ENCODE measurements around the gene CACNG3. TPM values are rescaled to one million over a fixed set of nuclear protein-coding genes. Genes with fewer than 3 reads are reported as not detected.

The CACNG3 gene
- total RNA-seq, 1 donor from 2014 or later: not detected

GRCh38 chr16:24275413-24275812 is 19.3 kb downstream of the CACNG3 start:
- Histone ChIP-seq H3K4me1 (no peaks in the 10 kb centered on the region), H3K4me3 (no peak overlapping the region), H3K9me3 (no peaks in the 10 kb centered on the region), H3K27me3 (no peaks in the 10 kb centered on the region), H3K27ac (no peak overlapping the region), H3K36me3 (no peaks in the 10 kb centered on the region)
- TF ChIP-seq, protein P1, sequence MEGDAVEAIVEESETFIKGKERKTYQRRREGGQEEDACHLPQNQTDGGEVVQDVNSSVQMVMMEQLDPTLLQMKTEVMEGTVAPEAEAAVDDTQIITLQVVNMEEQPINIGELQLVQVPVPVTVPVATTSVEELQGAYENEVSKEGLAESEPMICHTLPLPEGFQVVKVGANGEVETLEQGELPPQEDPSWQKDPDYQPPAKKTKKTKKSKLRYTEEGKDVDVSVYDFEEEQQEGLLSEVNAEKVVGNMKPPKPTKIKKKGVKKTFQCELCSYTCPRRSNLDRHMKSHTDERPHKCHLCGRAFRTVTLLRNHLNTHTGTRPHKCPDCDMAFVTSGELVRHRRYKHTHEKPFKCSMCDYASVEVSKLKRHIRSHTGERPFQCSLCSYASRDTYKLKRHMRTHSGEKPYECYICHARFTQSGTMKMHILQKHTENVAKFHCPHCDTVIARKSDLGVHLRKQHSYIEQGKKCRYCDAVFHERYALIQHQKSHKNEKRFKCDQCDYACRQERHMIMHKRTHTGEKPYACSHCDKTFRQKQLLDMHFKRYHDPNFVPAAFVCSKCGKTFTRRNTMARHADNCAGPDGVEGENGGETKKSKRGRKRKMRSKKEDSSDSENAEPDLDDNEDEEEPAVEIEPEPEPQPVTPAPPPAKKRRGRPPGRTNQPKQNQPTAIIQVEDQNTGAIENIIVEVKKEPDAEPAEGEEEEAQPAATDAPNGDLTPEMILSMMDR (IDR thresholded peaks at IDR 0.05): no peak
- TF ChIP-seq POLR2A (IDR thresholded peaks at IDR 0.05) (no peak), POLR2AphosphoS5 (IDR thresholded peaks at IDR 0.05; ENCODE audit: insufficient read depth in 1 of 2, low read depth in 1 of 2) (no peak)
- no peak for DNase-seq (ENCODE audit: extremely low spot score in 2 of 2)
- intact Hi-C loops (cut with DNase I): no loop called here

DNA sequence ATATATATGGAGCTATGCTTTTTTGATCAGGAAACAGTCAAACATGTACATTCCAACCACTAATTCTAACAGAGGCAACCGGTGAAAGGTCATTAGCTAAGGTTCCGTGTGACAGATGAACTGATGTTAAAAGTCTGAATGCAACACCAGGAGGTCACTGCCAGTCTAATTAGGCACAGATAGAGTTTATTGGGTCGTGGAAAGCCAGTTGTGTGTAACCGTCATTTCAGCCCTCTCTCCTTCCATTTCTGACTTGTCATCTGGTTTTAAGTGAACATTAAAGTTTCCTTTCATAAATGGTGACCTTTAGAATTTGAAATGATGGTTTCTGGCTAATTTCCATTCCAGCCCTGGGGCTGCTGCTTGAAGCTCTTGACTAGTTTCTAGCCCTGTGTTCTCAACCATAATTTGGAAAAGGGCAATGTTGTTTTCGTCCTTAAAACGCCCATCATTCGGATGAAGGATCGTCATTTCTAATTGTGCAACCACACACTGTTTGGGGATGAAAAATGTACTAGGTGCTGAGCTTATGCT is 23.9 kb downstream of the CACNG3 start:
- Histone ChIP-seq H3K27me3 (no peaks in the 10 kb centered on the region), H3K27ac (no peak overlapping the region), H3K9me3 (no peaks in the 10 kb centered on the region), H3K4me3 (no peak overlapping the region), H3K4me1 (no peaks in the 10 kb centered on the region), H3K36me3 (no peaks in the 10 kb centered on the region)
- no peak for TF ChIP-seq POLR2A (IDR thresholded peaks at IDR 0.05)
- TF ChIP-seq, protein P1 (IDR thresholded peaks at IDR 0.05): no peak
- TF ChIP-seq POLR2AphosphoS5 (IDR thresholded peaks at IDR 0.05; ENCODE audit: insufficient read depth in 1 of 2, low read depth in 1 of 2): no peak
- intact Hi-C loops (cut with DNase I): no loop called here
- DNase-seq (ENCODE audit: extremely low spot score in 2 of 2): no peak

- Histone ChIP-seq H3K4me1 (no peaks in the 10 kb centered on the region), H3K27ac (no peak overlapping the region), H3K4me3 (no peak overlapping the region), H3K27me3 (no peaks in the 10 kb centered on the region), H3K36me3 (no peaks in the 10 kb centered on the region), H3K9me3 (no peaks in the 10 kb centered on the region)
- TF ChIP-seq, protein P1 (IDR thresholded peaks at IDR 0.05): no peak
- no peak for TF ChIP-seq POLR2A (IDR thresholded peaks at IDR 0.05)
- no peak for TF ChIP-seq POLR2AphosphoS5 (IDR thresholded peaks at IDR 0.05; ENCODE audit: insufficient read depth in 1 of 2, low read depth in 1 of 2)
- intact Hi-C loops (cut with DNase I): no loop called here
- DNase-seq (ENCODE audit: extremely low spot score in 2 of 2): no peak
Measured at GRCh38 chr16:24281466-24281865, 25.3 kb downstream of the CACNG3 start.

DNA sequence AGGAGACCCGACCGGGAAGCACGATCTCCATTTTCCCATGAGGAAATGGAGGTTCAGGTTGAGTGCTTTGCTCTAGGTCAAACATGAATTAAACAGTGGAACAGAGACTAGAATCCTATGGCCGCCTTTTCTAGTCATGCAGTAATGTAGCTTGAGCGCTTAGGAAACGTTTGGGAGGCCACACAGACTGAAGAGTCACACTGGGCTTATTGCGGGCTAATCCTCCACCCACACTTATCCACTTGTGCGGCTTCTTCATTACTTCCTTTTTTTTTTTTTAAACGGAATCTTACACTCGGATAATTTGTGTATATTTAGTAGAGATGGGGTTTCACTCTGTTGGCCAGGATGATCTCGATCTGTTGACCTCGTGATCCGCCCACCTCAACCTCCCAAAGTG is 26.0 kb downstream of the CACNG3 start:
- Histone ChIP-seq H3K4me3 (no peak overlapping the region), H3K4me1 (no peaks in the 10 kb centered on the region), H3K36me3 (no peaks in the 10 kb centered on the region), H3K9me3 (no peaks in the 10 kb centered on the region), H3K27ac (no peak overlapping the region), H3K27me3 (no peaks in the 10 kb centered on the region)
- TF ChIP-seq POLR2A (IDR thresholded peaks at IDR 0.05) (no peak), POLR2AphosphoS5 (IDR thresholded peaks at IDR 0.05; ENCODE audit: insufficient read depth in 1 of 2, low read depth in 1 of 2) (no peak)
- TF ChIP-seq, protein P1 (IDR thresholded peaks at IDR 0.05): no peak
- intact Hi-C loops (cut with DNase I): no loop called here
- no peak for DNase-seq (ENCODE audit: extremely low spot score in 2 of 2)

DNA sequence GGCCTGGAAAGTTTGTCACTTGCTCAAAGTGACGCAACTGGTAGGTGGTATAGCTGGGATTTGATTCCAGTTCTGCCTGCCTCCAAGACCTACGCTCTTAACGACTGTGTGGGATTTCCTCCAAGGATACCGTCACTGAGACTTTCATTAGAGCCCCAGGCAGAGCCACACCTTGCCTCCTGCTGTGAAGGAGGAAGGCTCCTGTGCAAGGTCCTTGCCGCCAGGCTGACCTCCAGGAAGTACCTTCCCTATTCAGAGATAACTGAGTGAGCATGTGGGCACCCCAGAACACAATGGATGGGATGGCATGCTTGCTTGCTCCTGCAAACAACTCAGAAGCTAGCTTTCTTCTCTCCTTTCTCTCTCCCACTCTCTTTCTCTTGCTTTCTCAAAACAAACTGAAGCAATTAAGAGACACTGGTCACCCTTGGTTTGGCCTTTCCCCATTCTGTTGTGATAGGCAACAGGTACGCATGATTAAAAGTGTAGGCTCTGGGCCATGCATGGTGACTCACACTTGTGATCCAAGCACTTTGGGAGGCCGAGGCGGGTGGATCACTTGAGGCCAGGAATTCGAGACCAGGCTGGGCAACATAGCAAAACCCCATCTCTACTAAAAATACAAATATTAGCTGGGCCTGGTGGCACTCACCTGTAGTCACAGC is 30.7 kb downstream of the CACNG3 start:
- Histone ChIP-seq H3K4me3 (no peak overlapping the region), H3K27me3 (no peaks in the 10 kb centered on the region), H3K4me1 (no peaks in the 10 kb centered on the region), H3K9me3 (no peaks in the 10 kb centered on the region), H3K27ac (no peak overlapping the region), H3K36me3 (no peaks in the 10 kb centered on the region)
- no peak for TF ChIP-seq POLR2A (IDR thresholded peaks at IDR 0.05)
- TF ChIP-seq, protein P1 (IDR thresholded peaks at IDR 0.05): no peak
- TF ChIP-seq POLR2AphosphoS5 (IDR thresholded peaks at IDR 0.05; ENCODE audit: insufficient read depth in 1 of 2, low read depth in 1 of 2): no peak
- intact Hi-C loops (cut with DNase I): no loop called here
- peak in 1 of 2 donors; percentile 58 for DNase-seq (ENCODE audit: extremely low spot score in 2 of 2)
